Glomerular endothelial cell (primary cell): ENCODE results near the gene PGAM1. TPM values are rescaled to one million over a fixed set of nuclear protein-coding genes. Genes with fewer than 3 reads are reported as not detected.
"Not testable (repeated sequence)": the region's sequence is repeated elsewhere in the genome, so short reads cannot be mapped to it uniquely, and the experiment has no call there.

Experiments
- DNase-seq: peaks from one replicate; pipeline ENCODE4 v3.0.0-alpha.2; 2011; ENCODE audit warnings: low read depth, low spot score; ENCODE audit errors: extremely low read depth
- total RNA-seq: library from RNA; depleted of rRNA; stranded (reverse); fragments of >200 nt; gene quantifications from 2 replicates; pipeline ENCODE4 v1.2.3, GENCODE V29; 2015

The PGAM1 gene
- total RNA-seq, 1 donor from 2014 or later = 414 TPM

DNA sequence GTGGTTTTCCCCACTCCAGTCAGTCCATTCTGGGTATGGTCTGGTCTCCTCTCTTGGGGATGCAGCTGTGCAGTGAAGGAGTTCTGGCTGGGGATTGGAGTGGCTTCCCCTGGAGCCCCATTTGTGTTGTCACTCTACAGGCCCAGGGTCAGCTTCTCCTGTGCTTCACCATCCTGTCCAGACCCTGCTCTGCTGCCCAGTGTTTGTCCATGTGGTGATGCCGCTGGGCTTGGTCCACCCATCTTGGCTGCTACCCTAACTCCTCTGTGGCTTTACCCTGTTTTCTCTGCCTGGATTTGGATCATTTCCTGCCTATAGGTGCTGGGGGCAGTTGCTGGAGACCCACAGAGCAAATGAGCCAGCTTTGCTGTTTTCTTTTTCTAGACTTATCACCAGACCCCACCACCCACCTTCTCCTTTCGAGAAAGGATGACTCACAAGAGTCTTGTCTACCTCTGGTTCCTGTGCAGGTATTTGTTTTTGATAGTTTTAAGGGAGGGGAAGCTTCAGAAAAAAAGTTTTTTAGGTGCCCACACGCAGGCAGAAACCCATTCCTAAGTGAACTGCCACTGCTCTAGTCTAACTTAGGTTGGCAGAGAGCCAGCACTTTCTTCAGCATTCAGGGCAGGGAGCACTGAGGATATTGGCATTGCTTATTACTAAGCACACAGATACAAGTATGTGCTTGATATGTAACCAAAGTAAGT lies 28.5 kb downstream of the PGAM1 start:
- no peak for DNase-seq

DNA sequence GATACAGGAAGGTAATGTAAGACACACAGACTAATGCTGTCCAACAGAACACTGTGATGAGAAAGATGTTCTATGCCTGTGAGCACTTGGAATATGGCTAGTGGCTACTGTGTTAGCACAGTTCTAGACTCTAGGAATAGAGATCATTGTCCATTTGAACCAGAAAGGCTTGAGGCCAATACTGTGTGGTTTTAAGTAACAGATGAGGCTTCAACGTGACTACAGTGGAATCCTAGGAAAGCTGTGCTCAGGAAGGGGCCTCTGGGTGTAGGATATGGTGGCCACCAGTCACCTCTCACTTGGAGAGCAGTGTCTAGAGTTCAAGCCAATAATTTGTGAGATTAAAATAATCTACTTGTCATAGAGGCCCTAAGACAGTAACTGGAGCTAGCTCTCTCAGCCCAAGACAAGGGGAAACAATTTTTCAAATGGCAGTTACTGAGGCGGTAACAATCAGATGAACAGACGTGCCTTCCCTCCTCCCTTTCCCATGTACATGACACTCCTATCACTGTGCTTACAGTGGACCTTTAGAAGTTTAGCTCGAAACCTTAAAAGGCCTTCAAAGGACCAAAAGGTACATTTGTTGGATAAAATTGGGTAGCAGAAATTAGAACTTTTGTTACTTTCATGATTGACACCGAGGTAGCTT lies 30.2 kb downstream of the PGAM1 start:
- DNase-seq = no peak

DNA sequence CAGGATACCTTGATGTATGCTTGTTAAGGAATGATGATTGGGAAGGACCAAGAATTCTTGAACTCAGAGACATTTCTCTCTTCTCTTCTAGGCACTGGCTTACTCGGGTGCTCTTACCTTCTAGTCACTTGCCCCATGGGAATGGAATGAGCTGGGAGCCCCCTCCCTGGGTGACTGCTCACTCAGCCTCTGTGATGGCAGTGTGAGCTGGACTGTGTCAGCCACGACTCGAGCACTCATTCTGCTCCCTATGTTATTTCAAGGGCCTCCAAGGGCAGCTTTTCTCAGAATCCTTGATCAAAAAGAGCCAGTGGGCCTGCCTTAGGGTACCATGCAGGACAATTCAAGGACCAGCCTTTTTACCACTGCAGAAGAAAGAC lies 30.7 kb downstream of the PGAM1 start:
- DNase-seq = no peak

DNA sequence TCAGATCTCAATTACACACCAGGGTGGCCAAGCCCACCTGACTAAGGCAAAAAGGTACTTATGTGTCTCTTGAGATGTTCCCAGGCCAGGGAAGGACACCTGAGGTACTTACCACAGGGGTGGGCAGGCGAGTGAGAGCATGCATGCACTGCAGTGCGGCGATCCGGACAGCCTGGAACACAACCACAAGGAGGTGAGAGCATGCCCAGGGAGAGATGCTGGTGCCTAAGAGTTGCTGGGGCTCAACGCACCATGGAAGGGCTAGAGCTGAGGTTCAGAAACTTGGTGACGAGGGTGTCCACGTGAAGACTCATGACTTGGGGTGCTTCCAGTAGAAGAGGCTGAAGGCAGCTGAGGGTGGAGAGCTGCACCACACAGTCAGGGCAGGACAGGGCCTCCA lies 33.1 kb downstream of the PGAM1 start:
- DNase-seq = no peak

DNA sequence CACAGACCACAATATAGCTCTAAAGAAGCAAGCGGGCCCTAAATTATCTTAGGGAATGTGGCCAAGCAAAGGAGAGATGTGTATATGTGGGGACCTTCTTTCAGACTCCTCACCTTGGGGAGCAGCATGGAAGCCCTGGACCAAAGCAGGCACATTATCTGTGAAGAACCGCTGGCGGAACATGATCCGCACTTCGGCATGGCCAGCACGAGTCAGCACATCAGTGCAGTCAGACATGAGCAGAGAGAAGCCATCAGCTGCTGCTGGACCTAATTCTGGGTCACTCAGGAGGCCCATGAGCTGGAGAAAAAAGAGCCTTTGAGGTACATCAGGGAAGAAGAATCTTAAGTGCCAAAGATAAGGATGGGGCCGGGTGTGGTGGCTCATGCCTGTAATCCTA lies 33.9 kb downstream of the PGAM1 start:
- no peak for DNase-seq

DNA sequence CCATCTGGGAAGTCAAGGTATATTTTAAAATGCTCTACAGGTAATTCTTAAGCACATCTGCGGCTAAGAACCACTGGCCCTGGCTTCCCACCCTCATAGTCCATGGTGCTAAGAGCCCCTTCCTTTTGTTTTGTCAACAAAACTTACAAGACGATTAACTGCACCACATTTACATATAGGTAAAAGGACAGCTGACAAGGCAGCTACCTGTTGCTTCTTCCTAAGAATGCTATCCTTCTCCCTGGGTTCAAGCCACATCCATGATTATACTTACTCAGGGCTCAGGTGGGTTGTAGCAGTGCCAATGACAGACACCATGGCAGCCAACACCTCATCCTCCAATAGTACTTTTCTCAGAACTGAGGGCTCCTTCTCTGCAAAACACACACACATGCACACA lies 36.3 kb downstream of the PGAM1 start:
- no peak for DNase-seq

DNA sequence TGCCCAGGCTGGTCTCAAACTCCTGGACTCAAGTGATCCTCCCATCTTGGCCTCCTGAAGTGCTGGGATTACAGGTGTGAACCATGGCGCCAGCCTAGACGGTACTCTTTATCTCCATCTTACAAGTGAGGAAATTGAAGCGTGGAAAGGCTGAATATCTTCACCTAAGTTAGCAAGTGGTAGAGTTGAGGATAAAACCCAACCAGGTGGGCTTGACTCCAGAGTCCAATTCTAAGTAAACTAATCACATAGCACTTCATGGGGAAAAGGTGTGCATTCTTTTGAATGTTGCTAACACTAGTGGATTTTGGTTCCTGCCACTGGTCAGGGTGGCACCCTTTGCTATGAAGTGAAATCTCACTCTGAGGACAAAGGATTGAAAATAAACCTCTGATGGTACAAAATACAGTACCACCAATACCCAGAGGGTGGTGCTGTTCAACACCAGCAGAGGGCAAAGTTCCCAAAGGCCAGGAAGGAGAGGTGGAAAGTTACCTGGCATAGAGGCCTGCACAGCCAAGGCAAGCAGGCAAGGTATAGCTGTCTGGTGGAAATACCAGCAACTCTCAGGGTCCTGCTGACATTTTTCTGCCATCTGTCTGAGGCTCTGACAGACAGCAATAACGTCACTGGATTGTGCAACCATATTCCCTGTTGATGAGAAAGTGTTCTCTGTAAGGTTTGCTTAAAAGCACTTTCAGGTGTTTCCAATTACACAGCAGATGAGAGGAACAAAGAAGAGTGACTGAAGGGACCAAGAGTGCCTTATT lies 37.6 kb downstream of the PGAM1 start:
- DNase-seq = no peak

DNA sequence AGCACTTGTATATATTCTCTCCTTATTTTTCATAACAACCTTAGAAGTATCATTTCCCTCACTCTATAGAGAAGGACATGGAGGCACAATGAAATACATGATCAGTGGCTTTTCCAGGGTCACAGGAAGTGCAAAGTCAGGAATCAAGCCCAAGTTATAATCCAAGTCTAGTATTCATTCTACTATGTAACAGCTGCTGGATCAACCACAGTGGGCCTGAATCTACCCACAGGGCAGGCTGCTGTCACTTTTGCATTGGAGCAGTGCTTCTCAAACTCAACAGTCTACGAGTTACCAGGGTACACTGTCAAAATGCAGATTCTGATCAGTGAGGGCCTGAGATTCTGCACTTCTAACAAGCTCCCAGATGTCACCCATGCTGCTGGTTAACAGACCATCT lies 38.2 kb downstream of the PGAM1 start:
- no peak for DNase-seq

DNA sequence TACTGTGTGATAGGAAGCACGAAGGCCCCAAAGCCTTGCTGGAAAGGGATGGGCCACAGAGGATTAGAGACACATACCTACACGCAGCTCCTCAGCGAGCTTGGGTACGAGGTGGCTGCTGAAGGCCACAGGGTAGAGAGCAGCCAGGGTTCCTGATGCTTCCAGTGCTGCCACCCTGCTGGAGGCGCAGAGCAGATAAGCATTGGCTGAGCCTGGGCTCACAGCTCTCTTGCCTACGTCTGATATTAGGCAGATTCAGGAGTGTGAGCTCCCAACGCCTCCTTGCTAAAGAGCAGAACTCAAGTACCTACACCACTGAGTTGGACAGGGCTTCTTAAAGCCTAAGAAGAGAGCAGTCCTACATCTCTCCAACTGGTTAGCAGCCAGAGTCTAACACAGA lies 40.0 kb downstream of the PGAM1 start:
- no peak for DNase-seq

DNA sequence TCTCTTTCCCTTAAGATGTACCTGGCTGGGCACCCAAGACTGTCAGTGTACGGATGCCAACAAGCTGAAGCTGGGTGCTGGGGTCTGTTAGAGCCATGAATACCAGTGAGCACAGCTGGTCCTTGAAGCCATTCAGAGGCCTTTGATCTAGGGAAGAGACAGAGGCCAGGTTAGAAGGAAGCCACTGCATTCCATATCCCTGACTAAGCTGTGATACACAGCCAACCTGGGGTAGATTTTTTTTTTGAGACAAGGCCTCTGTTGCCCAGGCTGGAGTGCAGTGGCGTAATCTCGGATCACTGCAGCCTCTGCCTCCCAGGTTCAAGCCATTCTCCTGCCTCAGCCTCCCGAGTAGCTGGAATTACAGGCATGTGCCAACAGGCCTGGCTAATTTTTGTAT lies 40.8 kb downstream of the PGAM1 start:
- no peak for DNase-seq

DNA sequence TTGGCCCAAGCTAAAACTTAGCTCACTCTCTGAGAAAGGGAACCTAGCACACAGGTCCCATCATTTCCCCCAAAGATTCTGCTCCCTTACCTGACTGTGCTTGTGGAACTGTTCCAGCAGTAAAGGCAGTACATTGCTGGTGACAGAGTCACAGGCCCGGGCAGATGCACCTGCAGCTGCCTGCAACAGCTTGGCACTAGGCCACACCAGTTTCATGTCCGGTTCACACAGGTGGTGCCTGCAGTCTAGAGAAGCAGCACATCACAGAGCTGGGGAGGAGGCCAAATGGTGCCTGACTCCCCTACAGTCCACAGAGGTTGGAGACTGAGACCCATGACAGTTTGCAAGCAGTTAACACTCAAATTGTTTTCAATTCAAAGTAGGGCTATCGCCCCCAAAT lies 42.2 kb downstream of the PGAM1 start:
- DNase-seq = no peak

DNA sequence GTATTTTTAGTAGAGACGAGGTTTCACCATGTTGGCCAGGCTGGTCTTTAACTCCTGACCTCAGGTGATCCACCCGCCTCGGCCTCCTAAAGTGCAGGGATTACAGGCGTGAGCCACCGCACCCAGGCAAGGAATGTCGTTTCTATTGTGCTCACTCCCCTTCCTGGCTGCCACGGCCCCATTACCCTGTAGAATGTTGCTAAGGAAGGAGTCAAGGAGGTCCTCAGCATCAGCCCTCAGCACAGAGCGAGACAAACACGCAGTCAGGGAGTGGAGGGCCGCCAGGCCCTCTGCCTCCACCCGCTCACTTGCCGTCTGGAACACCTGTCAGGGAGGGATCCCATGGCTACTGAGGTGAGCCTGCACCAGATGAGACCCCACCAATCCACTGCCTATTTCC lies 42.8 kb downstream of the PGAM1 start:
- DNase-seq = not testable (repeated sequence)

DNA sequence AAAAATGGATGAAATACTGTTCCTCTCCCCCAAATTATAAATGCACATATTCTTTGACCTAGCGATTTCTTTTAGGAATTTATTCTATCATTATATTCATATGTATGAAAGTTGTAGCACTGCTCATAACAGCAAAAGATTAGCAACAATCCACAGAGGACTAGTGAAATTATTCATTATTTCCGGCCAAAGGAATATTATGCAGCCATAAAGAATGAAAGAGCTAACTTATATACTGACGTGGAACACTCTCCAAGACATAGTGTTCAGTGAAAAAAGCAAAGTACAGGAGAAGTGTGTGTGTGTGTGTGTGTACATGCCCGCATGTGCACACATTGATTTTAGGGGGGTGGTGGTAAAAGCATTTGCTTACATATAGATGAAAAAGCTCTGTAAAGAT lies 48.9 kb downstream of the PGAM1 start:
- DNase-seq = no peak

DNA sequence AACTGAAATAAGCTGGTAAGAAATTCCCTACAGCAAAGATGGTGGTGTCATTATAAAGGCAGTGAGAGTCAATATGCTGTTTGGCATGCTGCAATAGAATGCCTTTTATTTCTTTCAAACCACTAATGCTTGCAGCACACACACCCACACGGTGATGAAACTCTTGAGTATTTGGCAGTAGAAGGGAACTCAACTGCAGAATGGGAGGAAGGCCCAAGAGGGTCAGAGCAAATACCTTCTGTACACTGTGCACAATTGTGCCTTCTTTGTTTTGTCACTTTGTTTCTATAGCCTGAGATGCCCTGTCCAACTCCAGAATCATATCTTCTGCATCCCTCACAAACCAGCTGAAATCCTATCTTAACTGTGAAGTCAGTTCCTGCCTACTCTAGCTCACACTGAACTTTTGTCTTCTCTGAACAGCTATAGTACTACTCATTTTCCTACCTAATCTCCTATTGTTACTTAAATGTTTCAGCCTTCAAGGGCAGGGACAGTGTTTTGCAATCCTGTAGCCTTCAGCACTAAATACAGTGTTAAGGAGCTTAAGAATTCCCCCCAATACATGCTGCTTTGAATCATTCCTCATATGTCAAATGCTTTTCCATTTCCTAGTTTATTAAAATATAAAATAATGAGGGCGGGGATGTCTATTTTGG lies 50.1 kb downstream of the PGAM1 start:
- DNase-seq = no peak

DNA sequence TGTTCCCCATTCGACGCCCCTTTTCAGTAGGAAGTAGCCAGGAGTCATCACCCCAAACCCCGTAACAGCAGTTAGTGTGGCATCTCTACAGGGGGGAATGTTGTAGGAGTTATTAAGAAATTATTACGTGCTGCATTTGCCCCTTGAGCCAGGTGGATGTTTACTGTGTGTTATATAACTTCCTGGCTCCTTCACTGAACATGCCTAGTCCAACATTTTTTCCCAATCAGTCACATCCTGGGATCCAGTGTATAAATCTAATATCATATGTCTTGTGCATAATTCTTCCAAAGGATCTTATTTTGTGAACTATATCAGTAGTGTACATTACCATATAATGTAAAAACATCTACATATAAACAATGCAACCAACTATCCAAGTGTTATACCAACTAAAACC lies 53.4 kb downstream of the PGAM1 start:
- DNase-seq = not testable (repeated sequence)

DNA sequence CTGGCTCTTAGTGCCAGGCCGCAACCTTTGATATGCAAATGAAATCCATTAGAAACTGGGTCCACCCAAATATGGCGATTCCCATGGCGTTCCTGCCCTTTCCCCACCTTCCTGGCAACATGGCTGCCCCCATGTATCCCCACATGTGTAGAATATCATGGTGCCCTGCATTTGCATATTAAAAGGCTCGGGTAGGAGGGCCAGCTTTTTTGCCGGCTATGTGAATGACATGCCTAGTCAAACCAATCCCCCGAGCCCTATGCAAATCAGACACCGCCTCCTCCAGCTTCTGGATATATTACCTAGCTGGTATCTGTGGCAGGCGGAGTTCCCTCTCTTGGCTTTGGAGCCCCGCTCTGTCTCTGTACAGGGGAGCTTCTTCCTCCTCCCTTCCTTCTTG lies 53.9 kb downstream of the PGAM1 start:
- DNase-seq = no peak

DNA sequence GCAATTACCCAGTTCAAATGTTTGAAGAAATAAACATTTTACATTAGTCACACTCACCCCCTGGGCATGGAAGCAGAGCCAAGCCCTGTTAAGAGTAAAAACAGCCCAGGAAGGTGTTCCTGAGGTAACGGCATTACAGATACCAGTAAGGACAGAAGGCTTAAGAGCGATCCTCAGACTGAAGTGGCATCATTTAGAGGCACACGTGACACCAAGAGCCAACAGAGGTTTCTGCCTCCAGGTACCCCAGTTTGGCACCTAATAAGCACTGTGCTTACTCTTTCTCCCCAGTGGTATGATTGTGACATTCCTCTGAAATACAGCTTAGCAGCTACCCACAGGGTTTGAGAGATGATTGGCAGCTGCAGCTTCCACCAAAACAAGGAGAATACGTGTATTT lies 55.1 kb downstream of the PGAM1 start:
- DNase-seq = no peak

DNA sequence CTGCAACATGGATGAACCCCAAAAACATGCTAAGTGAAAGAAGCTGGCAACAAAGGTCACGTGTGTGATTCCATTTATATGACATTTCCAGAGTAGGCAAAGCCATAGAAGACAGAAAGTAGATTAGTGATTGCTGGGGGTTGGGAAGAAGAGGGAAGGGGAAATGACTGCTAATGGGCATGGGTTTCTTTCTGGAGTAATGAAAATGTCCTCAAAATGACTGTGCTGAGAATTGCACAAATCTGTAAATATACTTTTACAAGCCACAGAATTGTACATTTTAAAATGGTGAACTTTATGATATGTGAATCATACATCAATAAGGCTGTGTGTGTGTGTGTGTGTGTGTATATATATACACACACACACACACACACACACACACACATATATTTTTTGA lies 56.4 kb downstream of the PGAM1 start:
- no peak for DNase-seq
